GDM1 (cell line): ENCODE measurements around the gene ADM5.

ENCODE experiments used
- DNase-seq: peaks from one replicate; lab custom pipeline; 2025; lab: John Stamatoyannopoulos, UW

ADM5 gene, protein sequence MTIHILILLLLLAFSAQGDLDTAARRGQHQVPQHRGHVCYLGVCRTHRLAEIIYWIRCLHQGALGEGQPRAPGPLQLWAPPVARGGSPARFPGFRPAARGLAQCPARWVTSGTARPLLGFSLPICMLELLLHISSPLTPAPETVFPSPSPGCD

GRCh38 chr19:49689133-49690078 lies at the start of gene ADM5:
Gene ADM5, plus strand, starts transcription at chr19:49689594. Its CDS starts 244 bp downstream, at chr19:49689838.
- DNase-seq = no peak

GRCh38 chr19:49640113-49640898 lies 49.1 kb upstream of the ADM5 start, which contains the start of gene RRAS:
Gene RRAS, minus strand, starts transcription at chr19:49640143. Its CDS starts 45 bp downstream, at chr19:49640098.
- peak; percentile 100 for DNase-seq

DNA sequence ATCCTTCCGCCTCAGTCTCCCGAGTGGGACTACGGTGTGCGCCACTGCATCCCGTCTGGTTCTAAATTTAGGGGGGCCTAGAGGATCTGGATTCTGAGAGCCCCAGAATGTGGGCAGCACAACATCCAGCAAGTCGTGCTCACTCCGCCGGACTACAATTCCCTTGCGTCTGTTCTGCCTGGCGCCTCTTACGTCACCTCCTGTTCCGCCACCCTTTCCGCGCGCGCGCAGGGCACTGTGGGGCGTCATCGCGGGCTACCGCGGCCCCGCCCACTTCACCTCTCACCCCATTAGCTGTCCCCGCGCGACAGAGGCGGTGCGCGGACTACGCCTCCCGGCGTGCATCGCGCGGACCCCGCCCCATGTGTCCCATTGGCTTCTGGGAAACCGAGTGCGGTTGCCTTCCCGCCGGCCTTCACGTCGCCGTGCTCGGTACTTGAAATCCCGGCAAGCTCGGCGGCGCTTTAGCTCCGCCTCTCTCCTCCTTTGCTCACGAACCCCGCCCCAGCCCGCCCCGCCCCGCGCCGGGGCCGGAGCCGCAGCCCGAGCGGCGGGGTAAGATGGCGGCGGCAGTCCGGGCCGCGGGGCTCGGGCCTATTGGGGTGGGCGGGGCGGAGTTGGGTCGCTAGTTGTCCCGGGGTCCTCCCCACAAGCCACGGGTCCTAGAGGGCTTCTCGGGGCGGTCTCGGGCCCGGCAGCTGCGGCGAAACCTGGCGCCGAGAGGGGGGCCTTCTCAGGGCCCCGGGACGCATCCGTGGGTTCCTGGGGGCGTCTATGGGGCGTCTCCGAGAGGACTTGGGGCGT lies 47.5 kb upstream of the ADM5 start, which contains the start of gene SCAF1:
Gene SCAF1, plus strand, starts transcription at position 522 of the 804 bp plus-strand sequence. CDS start 2,818 bp downstream, outside the sequence.
- peak; percentile 100 for DNase-seq

DNA sequence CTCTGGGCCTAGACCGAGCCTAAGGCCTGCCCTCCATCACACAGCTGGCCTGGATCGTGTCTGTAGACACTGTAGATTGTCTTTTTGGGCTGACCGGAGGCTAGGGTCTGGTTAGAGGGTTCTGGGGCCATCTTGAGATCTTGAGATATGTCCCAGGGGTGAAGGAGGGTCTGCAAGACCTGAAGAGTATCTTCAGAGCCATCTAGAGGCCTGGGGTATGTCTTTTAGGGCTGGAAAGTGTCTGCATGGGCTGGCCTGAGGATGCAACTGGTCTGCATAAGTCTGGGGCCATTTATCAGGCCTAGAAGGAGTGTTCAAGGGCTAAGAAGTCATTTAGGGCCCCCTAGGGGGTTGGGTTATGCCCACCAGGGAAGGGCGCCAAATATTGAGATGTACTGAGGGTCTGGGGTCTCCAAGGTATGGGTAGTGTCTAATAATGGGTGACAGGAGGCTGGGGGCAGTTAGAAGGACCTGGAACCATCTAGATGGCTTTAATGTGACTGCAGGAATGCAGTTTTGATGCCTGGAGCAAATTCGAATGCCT lies 46.8 kb upstream of the ADM5 start:
- DNase-seq = no peak

GRCh38 chr19:49643466-49643865 lies 45.9 kb upstream of the ADM5 start:
- no peak for DNase-seq

GRCh38 chr19:49645592-49645991 lies 43.8 kb upstream of the ADM5 start:
- DNase-seq = no peak

GRCh38 chr19:49645995-49646394 lies 43.4 kb upstream of the ADM5 start:
- no peak for DNase-seq

DNA sequence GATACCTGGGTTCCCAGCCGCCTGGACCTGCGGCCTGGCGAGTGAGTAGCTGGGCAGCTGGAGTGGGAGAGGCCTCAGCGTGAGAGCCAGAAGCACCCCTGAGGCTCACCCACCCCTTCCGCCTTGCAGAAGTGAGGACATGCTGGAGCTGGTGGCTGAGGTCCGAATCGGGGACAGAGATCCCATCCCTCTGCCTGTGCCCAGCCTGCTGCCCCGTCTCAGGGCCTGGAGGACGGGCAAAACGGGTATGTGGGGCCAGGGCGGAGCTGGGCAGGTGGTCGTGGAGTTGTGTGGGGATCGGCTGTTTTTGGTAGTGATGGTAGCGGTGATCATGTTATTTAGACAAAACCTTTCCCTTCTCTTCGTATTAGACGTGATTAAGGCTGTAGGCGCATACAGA lies 42.8 kb upstream of the ADM5 start:
- DNase-seq = no peak

DNA sequence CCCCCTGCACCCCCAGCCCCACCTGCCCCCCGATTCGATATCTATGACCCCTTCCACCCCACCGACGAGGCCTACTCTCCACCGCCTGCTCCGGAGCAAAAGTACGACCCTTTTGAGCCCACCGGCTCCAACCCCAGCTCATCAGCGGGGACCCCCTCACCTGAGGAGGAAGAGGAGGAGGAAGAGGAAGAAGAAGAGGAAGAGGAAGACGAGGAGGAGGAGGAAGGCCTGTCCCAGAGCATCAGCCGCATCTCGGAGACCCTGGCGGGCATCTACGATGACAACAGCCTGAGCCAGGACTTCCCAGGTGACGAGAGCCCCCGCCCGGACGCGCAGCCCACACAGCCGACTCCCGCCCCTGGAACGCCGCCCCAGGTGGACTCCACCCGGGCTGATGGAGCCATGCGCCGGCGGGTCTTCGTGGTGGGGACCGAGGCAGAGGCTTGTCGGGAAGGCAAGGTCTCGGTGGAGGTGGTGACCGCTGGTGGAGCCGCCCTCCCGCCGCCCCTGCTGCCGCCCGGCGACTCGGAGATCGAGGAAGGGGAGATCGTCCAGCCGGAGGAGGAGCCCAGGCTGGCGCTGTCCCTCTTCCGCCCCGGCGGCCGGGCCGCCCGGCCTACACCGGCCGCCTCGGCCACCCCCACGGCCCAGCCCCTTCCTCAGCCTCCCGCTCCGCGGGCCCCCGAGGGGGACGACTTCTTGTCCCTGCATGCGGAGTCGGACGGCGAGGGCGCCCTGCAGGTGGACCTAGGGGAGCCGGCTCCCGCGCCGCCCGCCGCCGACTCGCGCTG lies 38.2 kb upstream of the ADM5 start:
- DNase-seq = no peak

DNA sequence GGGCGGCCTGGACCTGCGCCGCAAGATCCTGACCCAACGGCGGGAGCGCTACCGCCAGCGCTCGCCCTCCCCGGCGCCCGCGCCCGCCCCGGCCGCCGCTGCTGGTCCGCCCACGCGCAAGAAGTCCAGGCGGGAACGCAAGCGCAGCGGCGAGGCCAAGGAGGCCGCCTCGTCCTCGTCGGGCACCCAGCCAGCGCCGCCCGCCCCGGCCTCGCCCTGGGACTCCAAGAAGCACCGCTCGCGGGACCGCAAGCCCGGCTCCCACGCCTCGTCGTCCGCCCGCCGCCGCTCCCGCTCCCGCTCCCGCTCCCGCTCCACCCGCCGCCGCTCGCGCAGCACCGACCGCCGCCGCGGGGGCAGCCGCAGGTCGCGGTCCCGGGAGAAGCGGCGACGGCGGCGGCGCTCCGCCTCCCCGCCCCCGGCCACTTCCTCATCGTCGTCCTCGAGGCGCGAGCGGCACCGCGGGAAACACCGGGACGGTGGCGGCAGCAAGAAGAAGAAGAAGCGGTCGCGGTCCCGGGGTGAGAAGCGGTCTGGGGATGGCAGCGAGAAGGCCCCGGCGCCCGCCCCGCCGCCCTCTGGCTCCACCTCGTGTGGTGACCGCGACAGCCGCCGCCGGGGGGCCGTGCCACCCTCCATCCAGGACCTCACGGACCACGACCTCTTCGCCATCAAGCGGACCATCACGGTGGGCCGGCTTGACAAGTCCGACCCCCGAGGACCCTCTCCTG lies 37.4 kb upstream of the ADM5 start:
- DNase-seq = no peak

DNA sequence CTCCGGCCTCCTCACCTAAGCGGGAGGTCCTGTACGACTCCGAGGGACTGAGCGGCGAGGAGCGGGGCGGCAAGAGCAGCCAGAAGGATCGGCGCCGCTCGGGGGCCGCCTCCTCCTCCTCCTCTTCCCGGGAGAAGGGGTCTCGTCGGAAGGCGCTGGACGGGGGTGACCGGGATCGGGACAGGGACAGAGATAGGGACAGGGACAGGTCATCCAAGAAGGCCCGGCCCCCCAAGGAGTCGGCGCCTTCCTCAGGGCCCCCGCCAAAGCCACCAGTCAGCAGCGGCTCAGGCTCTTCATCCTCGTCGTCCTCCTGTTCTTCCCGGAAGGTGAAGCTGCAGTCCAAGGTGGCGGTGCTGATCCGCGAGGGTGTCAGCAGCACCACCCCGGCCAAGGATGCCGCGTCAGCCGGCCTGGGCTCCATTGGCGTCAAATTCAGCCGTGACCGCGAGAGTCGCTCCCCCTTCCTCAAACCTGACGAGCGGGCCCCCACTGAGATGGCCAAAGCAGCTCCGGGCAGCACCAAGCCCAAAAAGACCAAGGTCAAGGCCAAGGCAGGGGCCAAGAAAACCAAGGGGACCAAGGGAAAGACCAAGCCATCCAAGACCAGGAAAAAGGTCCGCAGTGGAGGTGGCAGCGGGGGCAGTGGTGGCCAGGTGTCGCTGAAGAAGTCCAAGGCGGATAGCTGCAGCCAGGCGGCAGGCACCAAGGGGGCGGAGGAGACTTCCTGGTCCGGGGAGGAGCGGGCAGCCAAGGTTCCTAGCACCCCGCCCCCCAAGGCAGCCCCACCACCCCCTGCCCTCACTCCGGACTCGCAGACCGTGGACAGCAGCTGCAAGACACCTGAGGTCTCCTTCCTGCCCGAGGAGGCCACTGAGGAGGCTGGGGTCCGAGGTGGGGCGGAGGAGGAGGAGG lies 36.6 kb upstream of the ADM5 start:
- DNase-seq = no peak

- DNase-seq = no peak
These were observed 36.0 kb upstream of the ADM5 start for GRCh38 chr19:49653466-49653806.

- no peak for DNase-seq
These were observed 34.8 kb upstream of the ADM5 start for GRCh38 chr19:49654581-49654980.

DNA sequence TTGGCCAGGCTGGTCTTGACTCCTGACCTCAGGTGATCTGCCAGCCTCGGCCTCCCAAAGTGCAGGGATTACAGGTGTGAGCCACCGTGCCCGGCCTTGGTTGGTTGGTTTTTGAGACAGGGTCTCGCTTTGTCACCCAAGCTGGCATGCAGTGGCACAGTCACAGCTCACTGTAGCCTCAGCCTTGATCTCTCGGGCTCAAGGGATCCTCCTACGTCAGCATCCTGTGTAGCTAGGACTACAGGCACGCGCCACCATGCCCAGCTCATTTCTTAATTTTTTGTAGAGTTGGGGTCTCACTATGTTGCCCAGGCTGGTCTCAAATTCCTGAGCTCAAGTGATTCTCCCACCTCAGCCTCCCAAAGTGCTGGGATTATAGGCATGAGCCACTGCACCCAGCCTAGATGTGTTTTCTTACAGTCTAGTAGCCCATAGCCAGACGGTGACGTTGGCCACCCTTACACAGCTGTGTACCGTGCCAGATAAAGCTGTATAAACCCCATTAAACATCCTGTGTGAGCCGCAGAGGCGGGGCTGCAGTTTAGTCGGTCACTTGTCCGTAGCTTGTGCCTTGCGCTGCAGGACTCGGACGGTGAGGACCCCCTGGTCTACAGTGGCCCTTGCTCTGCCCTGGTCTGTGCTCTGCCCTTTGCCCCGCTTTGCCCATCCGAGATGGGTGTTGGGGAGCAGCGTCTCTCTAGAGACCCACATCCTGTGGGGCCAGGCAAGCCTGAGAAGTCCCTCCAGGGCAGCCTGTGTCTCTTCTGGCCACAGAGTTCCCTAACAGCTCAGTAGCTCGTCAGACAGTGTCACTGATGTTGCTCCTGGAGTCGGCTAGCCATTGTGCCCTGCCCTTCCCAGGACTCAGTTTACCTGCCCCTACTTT lies 33.6 kb upstream of the ADM5 start:
- DNase-seq = no peak

GRCh38 chr19:49656456-49657109 lies 32.8 kb upstream of the ADM5 start:
- no peak for DNase-seq

- no peak for DNase-seq
These were observed 31.8 kb upstream of the ADM5 start for GRCh38 chr19:49657493-49658138.

GRCh38 chr19:49658139-49658517 lies 31.3 kb upstream of the ADM5 start:
- no peak for DNase-seq
